GM18511 (cell line): ENCODE measurements around the gene LPCAT1.
A peak's percentile ranks its signal among the peaks of the same experiment; 100 is the strongest.
"Not testable (repeated sequence)": the region's sequence is repeated elsewhere in the genome, so short reads cannot be mapped to it uniquely, and the experiment has no call there.

Experiments
- ATAC-seq: cut with Tn5 transposase; IDR thresholded peaks from one replicate; pipeline ENCODE4 v1.9.1; 2021; ENCODE audit warnings: mild to moderate bottlenecking, moderate library complexity; ENCODE audit not compliant: unreplicated experiment

Gene LPCAT1

GRCh38 chr5:1523480-1523792 lies 324 bp downstream of the LPCAT1 start:
- ATAC-seq = peak; percentile 40

GRCh38 chr5:1522601-1523479 lies 920 bp downstream of the LPCAT1 start:
- peak; percentile 20 for ATAC-seq

- no peak for ATAC-seq
Measured at GRCh38 chr5:1521671-1522600, 1.8 kb downstream of the LPCAT1 start.

GRCh38 chr5:1520791-1521453 lies 2.8 kb downstream of the LPCAT1 start:
- ATAC-seq = no peak

- no peak for ATAC-seq
Measured at GRCh38 chr5:1519631-1520210, 4.0 kb downstream of the LPCAT1 start.

- ATAC-seq = no peak
Measured at GRCh38 chr5:1517838-1518237, 5.9 kb downstream of the LPCAT1 start.

- no peak for ATAC-seq
Measured at GRCh38 chr5:1516615-1517601, 6.9 kb downstream of the LPCAT1 start.

- no peak for ATAC-seq
Measured at GRCh38 chr5:1515921-1516571, 7.7 kb downstream of the LPCAT1 start.

- no peak for ATAC-seq
Measured at GRCh38 chr5:1515311-1515920, 8.3 kb downstream of the LPCAT1 start.

- ATAC-seq = not testable (repeated sequence)
Measured at GRCh38 chr5:1514819-1515310, 8.9 kb downstream of the LPCAT1 start.

GRCh38 chr5:1514027-1514818 lies 9.5 kb downstream of the LPCAT1 start:
- ATAC-seq = no peak

GRCh38 chr5:1513326-1514026 lies 10.3 kb downstream of the LPCAT1 start:
- ATAC-seq = no peak

- no peak for ATAC-seq
Measured at GRCh38 chr5:1512541-1513291, 11.0 kb downstream of the LPCAT1 start.

- no peak for ATAC-seq
Measured at GRCh38 chr5:1511651-1512540, 11.9 kb downstream of the LPCAT1 start.

GRCh38 chr5:1511048-1511447 lies 12.7 kb downstream of the LPCAT1 start:
- no peak for ATAC-seq

- no peak for ATAC-seq
Measured at GRCh38 chr5:1510631-1511030, 13.1 kb downstream of the LPCAT1 start.
